ENCODE measurements around the gene HCN3.

HCN3 gene

DNA sequence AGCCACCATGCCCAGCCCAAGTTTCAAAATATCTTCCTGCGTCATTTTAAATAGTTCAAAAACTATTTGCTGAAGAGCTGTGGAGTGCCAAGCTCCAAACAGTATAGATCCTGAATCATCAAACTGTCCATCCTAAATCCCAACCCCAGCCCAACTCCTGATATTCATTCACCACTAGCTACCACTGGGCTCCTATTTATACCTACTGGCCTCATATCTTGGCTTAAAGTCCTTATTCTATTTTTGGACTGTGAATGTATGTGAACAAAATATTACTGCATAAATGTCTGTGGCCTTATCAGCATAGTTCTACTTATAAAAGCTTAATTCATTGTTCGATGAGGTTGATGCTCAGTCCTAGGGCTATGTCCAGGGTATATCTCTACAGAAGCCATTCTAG, 9.9 kb upstream of the HCN3 start:
- no peaks in the 10 kb centered on the region for H3K9me3 Mint-ChIP-seq
- H3K27ac Mint-ChIP-seq, result no peak overlapping the region
- H3K4me1 Mint-ChIP-seq, result peaks cover 23% of the 10 kb centered on the region
- H3K27me3 Mint-ChIP-seq (ENCODE audit: low read depth, poor library complexity), result peaks cover 2% of the 10 kb centered on the region
- peaks cover 91% of the 10 kb centered on the region for H3K36me3 Mint-ChIP-seq (ENCODE audit: low read depth)
- TF ChIP-seq CTCF (IDR thresholded peaks at IDR 0.05), result no peak
- DNase-seq, result no peak
- no peak overlapping the region for H3K4me3 Mint-ChIP-seq

DNA sequence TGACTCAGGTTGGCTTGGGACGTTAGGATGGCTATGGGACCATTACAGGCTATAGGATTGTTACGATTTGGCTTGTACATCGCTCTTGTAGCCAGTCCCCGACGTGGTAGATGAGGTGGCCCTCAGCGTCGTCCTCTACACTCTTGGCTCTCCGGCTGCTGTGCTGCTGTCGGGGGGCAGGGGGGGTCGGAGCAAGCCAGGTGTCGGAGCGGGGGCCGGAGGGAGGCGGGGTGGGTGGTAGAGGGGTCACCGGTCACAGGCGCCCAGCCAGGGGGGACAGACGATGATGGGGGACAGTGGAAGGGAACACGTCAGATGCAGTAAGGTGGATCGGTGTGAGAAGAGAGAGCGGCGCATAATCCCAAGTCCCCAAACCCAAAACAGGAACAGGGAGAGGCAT, 8.6 kb upstream of the HCN3 start:
- peaks cover 2% of the 10 kb centered on the region for H3K27me3 Mint-ChIP-seq (ENCODE audit: low read depth, poor library complexity)
- peaks cover 27% of the 10 kb centered on the region for H3K4me1 Mint-ChIP-seq
- TF ChIP-seq CTCF (IDR thresholded peaks at IDR 0.05), result no peak
- no peak overlapping the region for H3K27ac Mint-ChIP-seq
- DNase-seq, result no peak
- H3K36me3 Mint-ChIP-seq (ENCODE audit: low read depth), result peaks cover 85% of the 10 kb centered on the region
- H3K4me3 Mint-ChIP-seq, result no peak overlapping the region
- no peaks in the 10 kb centered on the region for H3K9me3 Mint-ChIP-seq

DNA sequence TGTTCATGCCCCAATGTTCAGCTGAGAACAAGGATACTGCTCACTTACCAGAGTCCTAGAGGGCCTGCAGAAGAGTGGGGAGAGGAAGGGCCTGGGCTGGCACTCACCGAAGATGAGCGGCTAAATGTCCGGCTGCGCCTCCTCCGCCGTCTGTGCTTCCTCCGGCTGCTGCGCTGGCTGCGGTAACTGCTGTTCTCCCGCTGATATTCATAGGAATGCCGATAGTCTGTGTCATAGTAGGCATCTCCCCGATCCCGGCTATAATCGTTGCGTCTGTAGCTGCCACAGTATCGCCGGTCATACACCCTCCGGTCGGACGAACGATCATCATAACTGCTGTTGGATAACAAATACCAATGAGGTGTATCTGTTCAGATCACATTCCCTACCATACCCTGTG, 7.9 kb upstream of the HCN3 start:
- Mint-ChIP-seq H3K27me3 (ENCODE audit: low read depth, poor library complexity) (peaks cover 2% of the 10 kb centered on the region), H3K4me1 (peaks cover 31% of the 10 kb centered on the region), H3K27ac (peak overlapping the region; percentile 36), H3K36me3 (ENCODE audit: low read depth) (peaks cover 78% of the 10 kb centered on the region), H3K4me3 (no peak overlapping the region), H3K9me3 (no peaks in the 10 kb centered on the region)
- TF ChIP-seq CTCF (IDR thresholded peaks at IDR 0.05), result no peak
- no peak for DNase-seq

GRCh38 chr1:155272466-155273342, 4.6 kb upstream of the HCN3 start:
- H3K27ac Mint-ChIP-seq, result peak overlapping the region; percentile 87
- H3K4me3 Mint-ChIP-seq, result peak overlapping the region; percentile 97
- peaks cover 41% of the 10 kb centered on the region for H3K4me1 Mint-ChIP-seq
- no peaks in the 10 kb centered on the region for H3K9me3 Mint-ChIP-seq
- H3K36me3 Mint-ChIP-seq (ENCODE audit: low read depth), result peaks cover 47% of the 10 kb centered on the region
- peaks cover 6% of the 10 kb centered on the region for H3K27me3 Mint-ChIP-seq (ENCODE audit: low read depth, poor library complexity)
- TF ChIP-seq CTCF (IDR thresholded peaks at IDR 0.05), result no peak
- no peak for DNase-seq

DNA sequence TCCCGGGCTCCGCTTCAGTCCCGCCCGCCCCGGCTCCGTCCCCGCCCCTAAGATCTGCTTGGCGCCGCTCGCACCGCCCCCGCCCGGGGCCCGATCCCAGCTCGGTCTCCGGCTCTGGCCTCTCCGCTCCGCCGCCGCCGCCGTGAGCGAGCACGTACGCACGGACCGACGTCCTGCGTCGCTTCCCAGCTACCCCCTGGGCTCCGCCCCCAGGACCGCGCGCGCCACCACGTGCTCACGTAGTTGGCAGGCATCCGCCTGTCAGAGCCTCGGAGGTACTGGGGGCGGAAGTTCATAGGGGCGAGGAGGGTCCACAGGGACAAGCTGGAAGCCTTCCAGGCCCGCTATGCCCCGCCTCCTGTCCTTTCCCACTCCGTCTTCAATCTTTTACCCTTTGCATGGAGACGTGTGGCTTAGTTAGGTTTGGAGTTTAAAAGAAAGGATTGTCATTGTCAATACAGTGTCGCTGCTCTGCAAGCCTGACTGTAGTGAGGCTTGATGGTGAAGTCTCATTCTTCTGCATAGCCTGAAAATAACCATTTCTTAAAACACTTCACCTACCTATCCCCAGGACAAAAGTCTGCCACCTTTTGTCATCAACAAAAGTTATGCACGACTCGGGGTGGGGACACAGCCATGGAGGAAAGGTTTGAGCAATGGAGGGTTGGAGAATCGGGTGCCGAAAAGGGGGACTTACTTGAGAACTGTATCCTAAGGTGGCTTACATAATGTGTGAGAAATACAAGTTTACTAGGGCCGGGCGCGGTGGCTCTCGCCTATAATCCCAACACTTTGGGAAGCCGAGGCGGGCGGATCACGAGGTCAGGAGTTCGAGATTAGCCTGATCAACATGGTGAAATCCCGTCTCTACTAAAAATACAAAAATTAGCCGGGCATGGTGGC, 3.7 kb upstream of the HCN3 start, which contains the start of gene CLK2:
CLK2 (minus strand) TSS at position 162 of the 903 bp plus-strand sequence. CDS start 2,527 bp downstream, outside the sequence.
- Mint-ChIP-seq H3K27me3 (ENCODE audit: low read depth, poor library complexity) (peaks cover 6% of the 10 kb centered on the region), H3K36me3 (ENCODE audit: low read depth) (peaks cover 38% of the 10 kb centered on the region)

More for the DNA sequence above, 3.7 kb upstream of the HCN3 start, which contains the start of gene CLK2:
- peak within 1 kb of the TSS; percentile 96 for H3K27ac Mint-ChIP-seq
- no peaks in the 10 kb centered on the region for H3K9me3 Mint-ChIP-seq
- DNase-seq, result peak; percentile 96
- no peak for TF ChIP-seq CTCF (IDR thresholded peaks at IDR 0.05)
- peak within 1 kb of the TSS; percentile 97 for H3K4me3 Mint-ChIP-seq
- peaks cover 46% of the 10 kb centered on the region for H3K4me1 Mint-ChIP-seq

All from nephron progenitor cell (in vitro differentiated cells).